Upper lobe of right lung (tissue), 1 donor: ENCODE results near the gene EOLA2. TPM values are rescaled to one million over a fixed set of nuclear protein-coding genes. Genes with fewer than 3 reads are reported as not detected.
A peak's percentile ranks its signal among the peaks of the same experiment; 100 is the strongest.
"Not testable (repeated sequence)": the region's sequence is repeated elsewhere in the genome, so short reads cannot be mapped to it uniquely, and the experiment has no call there.

Experiments
- ATAC-seq: fragments of 200-7000 bp; cut with Tn5 transposase; one replicate; pipeline ENCODE4 v1.9.1; 2020; ENCODE audit warnings: mild to moderate bottlenecking, moderate library complexity
- DNase-seq: peaks from one replicate; pipeline ENCODE4 v3.0.0-alpha.2; 2020
- H3K27ac ChIP-seq: fragments of 200-600 bp; one replicate; pipeline ENCODE4 v1.8.0; 2022
- H3K27me3 ChIP-seq: fragments of 200-600 bp; one replicate; pipeline ENCODE4 v1.8.0; 2022; ENCODE audit warnings: mild to moderate bottlenecking
- H3K36me3 ChIP-seq: fragments of 200-600 bp; one replicate; pipeline ENCODE4 v1.8.0; 2022
- H3K4me1 ChIP-seq: fragments of 200-600 bp; one replicate; pipeline ENCODE4 v1.8.0; 2022
- H3K4me3 ChIP-seq: fragments of 200-600 bp; one replicate; pipeline ENCODE4 v1.8.0; 2022; ENCODE audit warnings: mild to moderate bottlenecking
- H3K9me3 ChIP-seq: fragments of 200-600 bp; one replicate; pipeline ENCODE4 v1.8.0; 2022
- intact Hi-C: fragments of 100-400 bp; cut with DNase I; formaldehyde crosslinking; loops from one replicate; pipeline ENCODE4 v1.11.0; 2022
- total RNA-seq: library from RNA; stranded (reverse); fragmentation: NEBNext Ultra II Directional; extraction: Animal tissue kit (Norgen Biotek cat#: 25700); gene quantifications from one replicate; pipeline ENCODE4 v1.2.1, GENCODE V29; 2021
- TF ChIP-seq, protein P1 (sequence below): fragments of 200-600 bp; IDR thresholded peaks from one replicate; pipeline ENCODE4 v1.8.0; 2022; ENCODE audit warnings: antibody characterized with exemption
- donor health status: DM: no; HTN: yes; CAD: no; lungs with severe emphysema.

The EOLA2 gene
- total RNA-seq, 1 donor from 2014 or later = 26.3 TPM

DNA sequence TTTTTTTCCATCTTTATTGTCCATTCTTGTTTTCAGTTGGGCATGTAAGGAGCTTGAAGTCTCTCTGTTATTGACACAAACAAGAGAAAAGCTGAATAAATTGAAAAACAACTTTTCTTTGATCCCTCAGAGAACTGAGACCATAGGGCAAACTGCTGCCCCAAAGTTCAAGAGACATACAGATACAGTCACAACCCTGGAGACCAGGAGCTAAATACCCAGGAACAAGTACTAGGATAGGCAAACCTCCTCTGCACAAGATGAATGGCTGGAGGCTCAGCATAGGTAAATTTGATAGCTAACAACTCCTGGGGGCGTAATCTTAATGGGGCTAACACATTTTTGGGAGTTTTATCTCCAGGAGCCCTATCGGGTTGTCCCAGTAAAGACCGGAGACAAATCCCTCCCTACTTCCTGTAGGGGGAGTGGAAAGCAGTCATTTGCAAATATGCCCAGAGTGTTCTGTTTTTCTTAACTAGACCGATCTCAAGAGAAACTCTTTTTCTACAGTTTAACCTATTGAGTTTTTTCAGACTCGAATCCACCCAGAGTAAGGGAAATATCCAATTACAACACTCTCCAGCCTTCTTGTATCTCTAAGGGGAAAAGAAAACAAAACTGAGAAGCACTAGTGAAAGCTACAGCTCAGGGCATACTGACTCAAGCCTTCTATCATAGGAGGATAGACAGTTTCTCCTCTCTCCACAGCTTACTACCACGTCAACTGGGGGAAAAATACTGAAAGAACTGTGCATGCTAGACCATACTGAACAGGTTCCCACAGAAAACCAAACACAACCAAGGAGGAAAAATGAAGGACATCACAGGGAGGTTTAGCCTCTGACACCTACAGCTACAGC is 34.2 kb downstream of the EOLA2 start:
- intact Hi-C loops = no loop called here
- DNase-seq = no peak
- Histone ChIP-seq H3K9me3 (no peaks in the 10 kb centered on the region), H3K27me3 (no peaks in the 10 kb centered on the region), H3K4me3 (peak overlapping the region; percentile 23), H3K36me3 (no peaks in the 10 kb centered on the region), H3K27ac (no peak overlapping the region), H3K4me1 (no peaks in the 10 kb centered on the region)
- no peak for ATAC-seq
- TF ChIP-seq, protein P1, sequence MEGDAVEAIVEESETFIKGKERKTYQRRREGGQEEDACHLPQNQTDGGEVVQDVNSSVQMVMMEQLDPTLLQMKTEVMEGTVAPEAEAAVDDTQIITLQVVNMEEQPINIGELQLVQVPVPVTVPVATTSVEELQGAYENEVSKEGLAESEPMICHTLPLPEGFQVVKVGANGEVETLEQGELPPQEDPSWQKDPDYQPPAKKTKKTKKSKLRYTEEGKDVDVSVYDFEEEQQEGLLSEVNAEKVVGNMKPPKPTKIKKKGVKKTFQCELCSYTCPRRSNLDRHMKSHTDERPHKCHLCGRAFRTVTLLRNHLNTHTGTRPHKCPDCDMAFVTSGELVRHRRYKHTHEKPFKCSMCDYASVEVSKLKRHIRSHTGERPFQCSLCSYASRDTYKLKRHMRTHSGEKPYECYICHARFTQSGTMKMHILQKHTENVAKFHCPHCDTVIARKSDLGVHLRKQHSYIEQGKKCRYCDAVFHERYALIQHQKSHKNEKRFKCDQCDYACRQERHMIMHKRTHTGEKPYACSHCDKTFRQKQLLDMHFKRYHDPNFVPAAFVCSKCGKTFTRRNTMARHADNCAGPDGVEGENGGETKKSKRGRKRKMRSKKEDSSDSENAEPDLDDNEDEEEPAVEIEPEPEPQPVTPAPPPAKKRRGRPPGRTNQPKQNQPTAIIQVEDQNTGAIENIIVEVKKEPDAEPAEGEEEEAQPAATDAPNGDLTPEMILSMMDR = no peak

DNA sequence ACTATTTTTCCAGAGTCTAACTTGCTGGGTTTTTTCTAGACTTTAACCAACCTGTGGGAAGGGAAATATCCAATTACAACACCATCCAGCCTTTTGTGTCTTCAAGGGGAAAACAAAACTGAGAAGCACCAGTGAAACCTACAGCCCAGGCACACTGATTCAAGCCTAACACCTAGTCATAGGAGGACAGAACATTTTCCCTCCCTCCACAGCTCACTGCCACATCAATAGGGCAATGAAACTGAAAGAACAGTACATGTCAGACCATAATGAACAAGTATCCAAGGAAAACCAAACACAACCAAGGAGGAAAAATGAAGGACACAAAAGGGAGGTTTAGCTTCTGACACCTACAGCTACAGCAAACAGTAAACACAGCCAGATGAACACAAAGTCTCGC is 39.7 kb downstream of the EOLA2 start:
- no peak for ATAC-seq
- Histone ChIP-seq H3K4me1 (no peaks in the 10 kb centered on the region), H3K4me3 (no peak overlapping the region)

DNA sequence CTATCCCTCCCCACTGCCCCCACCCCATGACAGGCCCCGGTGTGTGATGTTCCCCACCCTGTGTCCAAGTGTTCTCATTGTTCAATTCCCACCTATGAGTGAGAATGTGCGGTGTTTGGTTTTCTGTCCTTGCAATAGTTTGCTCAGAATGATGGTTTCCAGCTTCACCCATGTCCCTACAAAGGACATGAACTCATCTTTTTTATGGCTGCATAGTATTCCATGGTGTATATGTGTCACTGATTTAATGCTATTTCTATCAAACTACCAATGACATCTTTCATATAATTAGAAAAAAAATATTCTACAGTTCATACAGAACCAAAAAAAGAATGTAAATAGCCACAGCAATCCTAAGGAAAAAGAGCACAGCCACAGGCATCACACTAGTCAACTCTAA is 47.5 kb downstream of the EOLA2 start:
- H3K27me3 ChIP-seq, intact Hi-C loops: not testable (repeated sequence)

More for the DNA sequence above, 39.7 kb downstream of the EOLA2 start:
- TF ChIP-seq, protein P1 = no peak
- H3K36me3 ChIP-seq = no peaks in the 10 kb centered on the region
- intact Hi-C loops = no loop called here
- no peaks in the 10 kb centered on the region for H3K27me3 ChIP-seq
- DNase-seq = no peak
- H3K27ac ChIP-seq = no peak overlapping the region
- no peaks in the 10 kb centered on the region for H3K9me3 ChIP-seq

More for the DNA sequence above, 47.5 kb downstream of the EOLA2 start:
- H3K4me3 ChIP-seq, H3K27ac ChIP-seq, ATAC-seq, DNase-seq, H3K4me1 ChIP-seq, H3K36me3 ChIP-seq, H3K9me3 ChIP-seq: not testable (repeated sequence)

Other genes starting within 250 kb of the EOLA2 start
- not detected for gene MAGEA11, start 226.4 kb downstream of the EOLA2 start, total RNA-seq
- 1.4 TPM for gene HSFX1, start 164.4 kb downstream of the EOLA2 start, total RNA-seq
- not detected for gene MAGEA9, start 156.6 kb downstream of the EOLA2 start, total RNA-seq
- gene MAGEA8, start 57.3 kb downstream of the EOLA2 start, total RNA-seq = not detected
- not detected for gene HSFX4, start 8.9 kb downstream of the EOLA2 start, total RNA-seq